SK-N-SH treated with all-trans-retinoic acid at 6 μM for 48 hours (cell line): ENCODE data around the gene RNASET2.

ENCODE experiments used
- ARNTL ChIP-seq: fragments of 450-650 bp; formaldehyde crosslinking; IDR thresholded peaks from 2 replicates; pipeline ENCODE4 v1.5.0; 2020; ENCODE audit warnings: low read depth, mild to moderate bottlenecking, moderate library complexity, borderline replicate concordance
- BACH2 ChIP-seq: fragments of 250-450 bp; sonication (Bioruptor Pico); IDR thresholded peaks from 2 replicates; pipeline ENCODE4 v1.9.0; 2021; ENCODE audit warnings: mild to moderate bottlenecking, borderline replicate concordance
- CSDC2 ChIP-seq: fragments of 250-450 bp; sonication (Bioruptor Pico); IDR thresholded peaks from 2 replicates; pipeline ENCODE4 v1.5.0; 2020; ENCODE audit warnings: mild to moderate bottlenecking, moderate library complexity
- GLIS3 ChIP-seq: fragments of 250-450 bp; sonication (Bioruptor Pico); IDR thresholded peaks from 2 replicates; pipeline ENCODE4 v1.5.0; 2020; ENCODE audit warnings: mild to moderate bottlenecking, moderate library complexity
- ISL1 ChIP-seq: fragments of 250-450 bp; sonication (Bioruptor Pico); IDR thresholded peaks from 2 replicates; pipeline ENCODE4 v2.1.2; 2022; ENCODE audit warnings: mild to moderate bottlenecking, moderate library complexity
- PPARA ChIP-seq: fragments of 250-450 bp; sonication (Bioruptor Pico); IDR thresholded peaks from 2 replicates; pipeline ENCODE4 v1.5.0; 2020; ENCODE audit warnings: mild to moderate bottlenecking, borderline replicate concordance
- RARB ChIP-seq: fragments of 250-450 bp; sonication (Bioruptor Pico); IDR thresholded peaks from 2 replicates; pipeline ENCODE4 v1.8.0; 2021; ENCODE audit warnings: mild to moderate bottlenecking, moderate library complexity
- SNAI2 ChIP-seq: fragments of 250-450 bp; sonication (Bioruptor Pico); IDR thresholded peaks from 2 replicates; pipeline ENCODE4 v1.5.0; 2020; ENCODE audit warnings: mild to moderate bottlenecking, moderate library complexity
- ZNF70 ChIP-seq: fragments of 450-650 bp; formaldehyde crosslinking; IDR thresholded peaks from 2 replicates; pipeline ENCODE4 v1.5.0; 2020; ENCODE audit warnings: mild to moderate bottlenecking, moderate library complexity
- ZNF8 ChIP-seq: fragments of 450-650 bp; formaldehyde crosslinking; IDR thresholded peaks from 2 replicates; pipeline ENCODE4 v1.5.0; 2020; ENCODE audit warnings: mild to moderate bottlenecking, moderate library complexity
- TF ChIP-seq, protein P1 (sequence below): fragments of 250-450 bp; sonication (Bioruptor Pico); IDR thresholded peaks from 2 replicates; pipeline ENCODE4 v1.5.0; 2020; ENCODE audit warnings: mild to moderate bottlenecking, moderate library complexity
- TF ChIP-seq, protein P2 (sequence below): fragments of 250-450 bp; sonication (Bioruptor Pico); IDR thresholded peaks from 2 replicates; pipeline ENCODE4 v1.8.0; 2020; ENCODE audit warnings: mild to moderate bottlenecking, moderate library complexity, borderline replicate concordance
- TF ChIP-seq, protein P3 (sequence below): fragments of 250-450 bp; sonication (Bioruptor Pico); IDR thresholded peaks from 2 replicates; pipeline ENCODE4 v1.5.1; 2020; ENCODE audit warnings: low read depth, mild to moderate bottlenecking, moderate library complexity
- TF ChIP-seq, protein P4 (sequence below): fragments of 250-450 bp; sonication (Bioruptor Pico); IDR thresholded peaks from 2 replicates; pipeline ENCODE4 v1.8.0; 2021; ENCODE audit warnings: low read depth, mild to moderate bottlenecking, moderate library complexity, borderline replicate concordance

DNA sequence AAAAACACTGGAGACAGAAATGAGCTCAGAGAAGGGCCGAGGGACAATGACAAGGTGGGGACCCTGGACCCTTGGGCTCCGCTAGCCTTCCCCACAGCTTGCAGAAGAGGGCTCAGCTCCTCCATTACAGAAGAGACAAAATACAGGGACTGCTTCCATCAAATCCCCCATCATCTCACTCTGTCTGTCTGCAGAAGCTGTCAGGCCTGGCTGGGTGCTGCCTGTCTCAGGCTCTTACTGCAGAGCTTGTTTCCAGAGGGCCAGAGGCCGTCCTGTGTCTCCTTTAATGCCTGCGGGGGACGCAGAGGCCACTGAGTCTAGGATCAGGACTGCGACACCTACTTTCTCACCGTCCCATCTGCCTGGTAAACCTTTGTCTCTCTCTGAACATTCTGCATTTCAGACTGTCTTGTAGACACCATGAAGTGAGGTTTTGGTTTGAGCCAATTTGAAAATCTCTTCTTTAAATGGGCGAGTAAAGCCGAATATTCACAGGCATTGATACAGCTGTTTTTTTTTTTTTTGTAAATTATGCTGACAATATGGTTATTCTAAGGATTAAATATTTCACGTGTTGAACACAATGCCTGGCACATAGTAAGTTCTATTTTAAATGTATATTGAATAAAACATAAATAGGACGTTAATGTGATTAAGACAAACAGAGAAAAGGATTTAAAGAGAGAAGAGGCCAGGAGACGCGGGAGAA is 28.3 kb downstream of the RNASET2 start:
- TF ChIP-seq RARB (CRISPR knock-in tag) (no peak), SNAI2 (CRISPR knock-in tag) (no peak), ZNF70 (no peak), BACH2 (no peak), PPARA (CRISPR knock-in tag) (no peak), CSDC2 (CRISPR knock-in tag) (no peak), ARNTL (CRISPR knock-in tag) (no peak), ZNF8 (no peak), ISL1 (CRISPR knock-in tag) (no peak), GLIS3 (CRISPR knock-in tag) (no peak)
- TF ChIP-seq, protein P1, sequence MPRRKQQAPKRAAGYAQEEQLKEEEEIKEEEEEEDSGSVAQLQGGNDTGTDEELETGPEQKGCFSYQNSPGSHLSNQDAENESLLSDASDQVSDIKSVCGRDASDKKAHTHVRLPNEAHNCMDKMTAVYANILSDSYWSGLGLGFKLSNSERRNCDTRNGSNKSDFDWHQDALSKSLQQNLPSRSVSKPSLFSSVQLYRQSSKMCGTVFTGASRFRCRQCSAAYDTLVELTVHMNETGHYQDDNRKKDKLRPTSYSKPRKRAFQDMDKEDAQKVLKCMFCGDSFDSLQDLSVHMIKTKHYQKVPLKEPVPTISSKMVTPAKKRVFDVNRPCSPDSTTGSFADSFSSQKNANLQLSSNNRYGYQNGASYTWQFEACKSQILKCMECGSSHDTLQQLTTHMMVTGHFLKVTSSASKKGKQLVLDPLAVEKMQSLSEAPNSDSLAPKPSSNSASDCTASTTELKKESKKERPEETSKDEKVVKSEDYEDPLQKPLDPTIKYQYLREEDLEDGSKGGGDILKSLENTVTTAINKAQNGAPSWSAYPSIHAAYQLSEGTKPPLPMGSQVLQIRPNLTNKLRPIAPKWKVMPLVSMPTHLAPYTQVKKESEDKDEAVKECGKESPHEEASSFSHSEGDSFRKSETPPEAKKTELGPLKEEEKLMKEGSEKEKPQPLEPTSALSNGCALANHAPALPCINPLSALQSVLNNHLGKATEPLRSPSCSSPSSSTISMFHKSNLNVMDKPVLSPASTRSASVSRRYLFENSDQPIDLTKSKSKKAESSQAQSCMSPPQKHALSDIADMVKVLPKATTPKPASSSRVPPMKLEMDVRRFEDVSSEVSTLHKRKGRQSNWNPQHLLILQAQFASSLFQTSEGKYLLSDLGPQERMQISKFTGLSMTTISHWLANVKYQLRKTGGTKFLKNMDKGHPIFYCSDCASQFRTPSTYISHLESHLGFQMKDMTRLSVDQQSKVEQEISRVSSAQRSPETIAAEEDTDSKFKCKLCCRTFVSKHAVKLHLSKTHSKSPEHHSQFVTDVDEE (CRISPR knock-in tag), result no peak
- TF ChIP-seq, protein P2, sequence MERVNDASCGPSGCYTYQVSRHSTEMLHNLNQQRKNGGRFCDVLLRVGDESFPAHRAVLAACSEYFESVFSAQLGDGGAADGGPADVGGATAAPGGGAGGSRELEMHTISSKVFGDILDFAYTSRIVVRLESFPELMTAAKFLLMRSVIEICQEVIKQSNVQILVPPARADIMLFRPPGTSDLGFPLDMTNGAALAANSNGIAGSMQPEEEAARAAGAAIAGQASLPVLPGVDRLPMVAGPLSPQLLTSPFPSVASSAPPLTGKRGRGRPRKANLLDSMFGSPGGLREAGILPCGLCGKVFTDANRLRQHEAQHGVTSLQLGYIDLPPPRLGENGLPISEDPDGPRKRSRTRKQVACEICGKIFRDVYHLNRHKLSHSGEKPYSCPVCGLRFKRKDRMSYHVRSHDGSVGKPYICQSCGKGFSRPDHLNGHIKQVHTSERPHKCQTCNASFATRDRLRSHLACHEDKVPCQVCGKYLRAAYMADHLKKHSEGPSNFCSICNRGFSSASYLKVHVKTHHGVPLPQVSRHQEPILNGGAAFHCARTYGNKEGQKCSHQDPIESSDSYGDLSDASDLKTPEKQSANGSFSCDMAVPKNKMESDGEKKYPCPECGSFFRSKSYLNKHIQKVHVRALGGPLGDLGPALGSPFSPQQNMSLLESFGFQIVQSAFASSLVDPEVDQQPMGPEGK (CRISPR knock-in tag), result no peak
- TF ChIP-seq, protein P3, sequence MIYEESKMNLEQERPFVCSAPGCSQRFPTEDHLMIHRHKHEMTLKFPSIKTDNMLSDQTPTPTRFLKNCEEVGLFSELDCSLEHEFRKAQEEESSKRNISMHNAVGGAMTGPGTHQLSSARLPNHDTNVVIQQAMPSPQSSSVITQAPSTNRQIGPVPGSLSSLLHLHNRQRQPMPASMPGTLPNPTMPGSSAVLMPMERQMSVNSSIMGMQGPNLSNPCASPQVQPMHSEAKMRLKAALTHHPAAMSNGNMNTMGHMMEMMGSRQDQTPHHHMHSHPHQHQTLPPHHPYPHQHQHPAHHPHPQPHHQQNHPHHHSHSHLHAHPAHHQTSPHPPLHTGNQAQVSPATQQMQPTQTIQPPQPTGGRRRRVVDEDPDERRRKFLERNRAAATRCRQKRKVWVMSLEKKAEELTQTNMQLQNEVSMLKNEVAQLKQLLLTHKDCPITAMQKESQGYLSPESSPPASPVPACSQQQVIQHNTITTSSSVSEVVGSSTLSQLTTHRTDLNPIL (CRISPR knock-in tag), result no peak
- TF ChIP-seq, protein P4, sequence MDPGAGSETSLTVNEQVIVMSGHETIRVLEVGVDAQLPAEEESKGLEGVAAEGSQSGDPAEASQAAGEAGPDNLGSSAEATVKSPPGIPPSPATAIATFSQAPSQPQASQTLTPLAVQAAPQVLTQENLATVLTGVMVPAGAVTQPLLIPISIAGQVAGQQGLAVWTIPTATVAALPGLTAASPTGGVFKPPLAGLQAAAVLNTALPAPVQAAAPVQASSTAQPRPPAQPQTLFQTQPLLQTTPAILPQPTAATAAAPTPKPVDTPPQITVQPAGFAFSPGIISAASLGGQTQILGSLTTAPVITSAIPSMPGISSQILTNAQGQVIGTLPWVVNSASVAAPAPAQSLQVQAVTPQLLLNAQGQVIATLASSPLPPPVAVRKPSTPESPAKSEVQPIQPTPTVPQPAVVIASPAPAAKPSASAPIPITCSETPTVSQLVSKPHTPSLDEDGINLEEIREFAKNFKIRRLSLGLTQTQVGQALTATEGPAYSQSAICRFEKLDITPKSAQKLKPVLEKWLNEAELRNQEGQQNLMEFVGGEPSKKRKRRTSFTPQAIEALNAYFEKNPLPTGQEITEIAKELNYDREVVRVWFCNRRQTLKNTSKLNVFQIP, result no peak
